ENCODE measurements around the gene CD14.
A peak's percentile ranks its signal among the peaks of the same experiment; 100 is the strongest.
"Not testable (repeated sequence)": the region's sequence is repeated elsewhere in the genome, so short reads cannot be mapped to it uniquely, and the experiment has no call there.

Gene CD14

DNA sequence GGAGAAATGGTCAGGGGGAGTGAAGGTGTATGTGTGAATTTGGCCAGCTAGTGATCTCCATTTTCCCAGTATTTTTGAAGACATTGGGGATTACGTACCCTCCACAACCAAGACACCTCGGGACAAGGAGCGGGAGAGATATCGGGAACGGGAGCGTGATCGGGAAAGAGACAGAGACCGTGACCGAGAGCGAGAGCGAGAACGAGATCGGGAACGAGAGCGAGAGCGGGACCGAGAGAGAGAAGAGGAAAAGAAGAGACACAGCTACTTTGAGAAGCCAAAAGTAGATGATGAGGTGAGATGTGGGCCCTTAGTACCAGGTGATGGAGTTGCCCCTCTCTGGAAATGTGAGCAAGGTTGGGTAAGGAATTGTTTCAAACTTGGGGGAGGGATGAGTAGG, 25.9 kb upstream of the CD14 start:
- ATAC-seq (replicated peaks; ENCODE audit: extremely low read depth, poor library complexity, severe bottlenecking) (no peak), DNase-seq (ENCODE audit: low spot score in 2 of 2) (no peak)
- no peak overlapping the region for H3K27ac Mint-ChIP-seq (ENCODE audit: low read depth)
- H3K36me3 Mint-ChIP-seq (ENCODE audit: insufficient read depth) = peaks cover 80% of the 10 kb centered on the region
- H3K9me3 Mint-ChIP-seq = no peaks in the 10 kb centered on the region
- no peak overlapping the region for H3K4me3 Mint-ChIP-seq
- no peaks in the 10 kb centered on the region for H3K27me3 Mint-ChIP-seq
- H3K4me1 Mint-ChIP-seq = no peaks in the 10 kb centered on the region

DNA sequence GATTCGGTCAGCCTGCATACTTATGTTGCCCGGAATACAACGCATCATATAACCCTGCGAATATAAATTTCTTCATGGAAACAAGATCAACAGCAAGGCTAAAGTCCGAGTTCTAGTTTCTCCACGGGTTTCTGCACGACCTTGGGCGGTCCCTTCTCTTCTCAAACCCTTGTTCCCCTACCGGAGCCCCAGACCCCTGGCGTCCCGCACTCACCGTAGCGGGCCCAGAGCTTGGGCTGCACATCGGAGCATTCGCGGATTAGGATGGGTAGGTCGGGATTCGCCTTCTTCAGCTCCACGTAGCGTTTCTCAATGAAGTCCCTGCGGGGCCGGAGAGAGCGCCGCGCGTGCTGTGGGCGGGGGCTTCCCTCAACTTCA, 14.1 kb upstream of the CD14 start:
- peaks cover 47% of the 10 kb centered on the region for H3K36me3 Mint-ChIP-seq (ENCODE audit: insufficient read depth)
- no peaks in the 10 kb centered on the region for H3K27me3 Mint-ChIP-seq
- H3K27ac Mint-ChIP-seq (ENCODE audit: low read depth) = peak overlapping the region; percentile 99
- DNase-seq (ENCODE audit: low spot score in 2 of 2) = no peak
- peak; percentile 2 for ATAC-seq (replicated peaks; ENCODE audit: extremely low read depth, poor library complexity, severe bottlenecking)
- H3K9me3 Mint-ChIP-seq = no peaks in the 10 kb centered on the region
- H3K4me3 Mint-ChIP-seq = peak overlapping the region; percentile 96
- H3K4me1 Mint-ChIP-seq = peaks cover 53% of the 10 kb centered on the region

DNA sequence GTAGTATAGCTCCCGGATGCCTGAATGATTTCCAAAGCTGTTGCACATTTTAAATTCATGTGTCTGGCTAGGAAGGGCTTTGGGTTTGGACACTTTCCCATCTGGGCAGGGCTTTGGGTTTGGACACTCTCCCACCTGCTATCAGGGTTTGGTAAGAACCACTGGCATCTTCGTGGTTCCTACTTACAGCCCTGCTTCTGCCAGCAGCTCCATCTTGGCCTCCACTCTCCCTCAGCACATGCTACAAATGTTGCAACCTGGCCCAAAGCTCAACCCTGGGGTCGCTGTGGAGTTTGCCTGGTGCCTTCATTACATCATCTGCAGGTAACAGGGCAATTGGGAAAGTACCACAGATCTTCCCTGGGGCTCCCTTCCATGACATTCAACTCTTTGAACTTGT, 9.7 kb upstream of the CD14 start:
- ATAC-seq (replicated peaks; ENCODE audit: extremely low read depth, poor library complexity, severe bottlenecking) (no peak), DNase-seq (ENCODE audit: low spot score in 2 of 2) (no peak)
- Mint-ChIP-seq H3K27ac (ENCODE audit: low read depth) (no peak overlapping the region), H3K36me3 (ENCODE audit: insufficient read depth) (peaks cover 15% of the 10 kb centered on the region), H3K27me3 (no peaks in the 10 kb centered on the region), H3K4me3 (peak overlapping the region; percentile 10), H3K9me3 (no peaks in the 10 kb centered on the region), H3K4me1 (peaks cover 65% of the 10 kb centered on the region)

DNA sequence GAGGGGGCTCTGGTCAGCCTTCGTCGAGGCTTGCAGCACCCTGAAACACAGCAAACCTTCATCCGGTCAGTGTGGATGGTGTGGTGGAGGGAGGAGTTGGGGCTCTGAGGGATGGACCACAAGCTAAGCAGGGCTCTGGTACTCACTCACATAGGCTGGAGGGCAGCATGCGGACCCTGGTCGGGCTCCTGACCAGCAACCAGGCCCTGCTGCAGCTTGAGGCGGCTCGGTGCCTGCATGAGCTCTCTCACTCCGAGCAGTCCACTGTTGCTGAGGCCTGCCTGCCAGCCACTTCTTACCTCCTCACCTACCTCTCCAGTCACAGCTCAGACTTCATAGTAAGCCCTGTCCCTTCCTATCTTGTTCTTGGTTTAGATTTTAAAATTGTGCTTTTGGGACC, 8.7 kb upstream of the CD14 start:
- no peak for ATAC-seq (replicated peaks; ENCODE audit: extremely low read depth, poor library complexity, severe bottlenecking)
- H3K4me1 Mint-ChIP-seq = peaks cover 62% of the 10 kb centered on the region
- H3K36me3 Mint-ChIP-seq (ENCODE audit: insufficient read depth) = peaks cover 13% of the 10 kb centered on the region
- no peak overlapping the region for H3K27ac Mint-ChIP-seq (ENCODE audit: low read depth)
- no peaks in the 10 kb centered on the region for H3K27me3 Mint-ChIP-seq
- H3K4me3 Mint-ChIP-seq = no peak overlapping the region
- no peak for DNase-seq (ENCODE audit: low spot score in 2 of 2)
- H3K9me3 Mint-ChIP-seq = no peaks in the 10 kb centered on the region

DNA sequence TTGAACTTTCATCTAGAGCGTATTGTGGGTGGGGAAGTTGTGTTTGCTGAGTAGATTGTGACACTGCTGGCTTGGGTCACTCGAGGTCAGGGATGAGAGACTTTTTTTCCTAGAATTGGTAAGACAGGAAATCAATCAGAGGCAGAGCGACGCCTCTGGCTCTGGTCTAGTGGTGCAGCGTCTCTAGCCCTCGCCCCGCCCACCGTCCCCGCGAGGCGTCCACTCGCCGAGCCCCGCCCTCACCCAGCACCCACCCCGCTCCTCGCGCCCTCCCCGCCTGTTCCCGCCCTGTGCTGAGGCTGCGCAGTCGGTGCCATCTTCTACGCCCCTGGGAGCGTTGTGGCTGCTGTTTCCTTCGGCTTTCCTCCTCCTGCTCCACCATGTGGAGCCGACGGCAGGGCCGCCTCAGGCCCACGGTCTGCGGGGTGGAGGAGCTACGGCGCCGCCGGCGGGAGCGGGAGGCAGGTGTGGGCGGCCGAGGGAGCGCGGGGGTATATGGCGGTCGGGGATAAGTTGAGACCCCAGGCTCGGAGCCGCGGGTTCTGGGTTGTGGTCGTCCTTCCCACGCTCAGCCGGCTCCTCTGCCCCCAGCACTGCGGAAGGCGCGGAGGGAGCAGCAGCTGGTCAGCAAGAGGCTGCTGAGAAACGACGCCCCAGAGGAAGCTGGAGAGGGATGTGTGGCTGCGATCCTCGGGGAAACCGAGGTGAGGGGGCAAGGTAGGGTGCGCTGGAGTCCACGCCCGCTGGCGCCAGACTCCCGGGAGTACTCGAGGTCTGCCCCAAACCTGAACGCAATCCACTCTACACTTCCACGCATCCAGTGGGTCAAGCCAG, 6.4 kb upstream of the CD14 start, which contains the start of gene TMCO6:
TMCO6 (plus strand) TSS at position 304 of the 834 bp plus-strand sequence; CDS start at position 381, 77 bp downstream.
- Mint-ChIP-seq H3K27me3 (no peaks in the 10 kb centered on the region), H3K36me3 (ENCODE audit: insufficient read depth) (peaks cover 13% of the 10 kb centered on the region), H3K27ac (ENCODE audit: low read depth) (peak within 1 kb of the TSS; percentile 91), H3K9me3 (no peaks in the 10 kb centered on the region), H3K4me1 (peaks cover 49% of the 10 kb centered on the region), H3K4me3 (peak within 1 kb of the TSS; percentile 83)
- ATAC-seq (replicated peaks; ENCODE audit: extremely low read depth, poor library complexity, severe bottlenecking) (peak; percentile 96), DNase-seq (ENCODE audit: low spot score in 2 of 2) (peak; percentile 88 to 90)

GRCh38 chr5:140638898-140639147, 5.8 kb upstream of the CD14 start:
- Mint-ChIP-seq H3K4me3 (peak overlapping the region; percentile 83), H3K36me3 (ENCODE audit: insufficient read depth) (peaks cover 13% of the 10 kb centered on the region), H3K27ac (ENCODE audit: low read depth) (peak overlapping the region; percentile 91), H3K4me1 (peaks cover 45% of the 10 kb centered on the region)
- not testable (repeated sequence) for ATAC-seq (replicated peaks; ENCODE audit: extremely low read depth, poor library complexity, severe bottlenecking); H3K27me3 Mint-ChIP-seq; DNase-seq (ENCODE audit: low spot score in 2 of 2); H3K9me3 Mint-ChIP-seq

GRCh38 chr5:140637371-140638100, 4.6 kb upstream of the CD14 start:
- DNase-seq (ENCODE audit: low spot score in 2 of 2) (no peak), ATAC-seq (replicated peaks; ENCODE audit: extremely low read depth, poor library complexity, severe bottlenecking) (no peak)
- Mint-ChIP-seq H3K4me3 (peak overlapping the region; percentile 83), H3K27me3 (no peaks in the 10 kb centered on the region), H3K36me3 (ENCODE audit: insufficient read depth) (peaks cover 8% of the 10 kb centered on the region), H3K4me1 (peaks cover 49% of the 10 kb centered on the region), H3K27ac (ENCODE audit: low read depth) (no peak overlapping the region), H3K9me3 (no peaks in the 10 kb centered on the region)

DNA sequence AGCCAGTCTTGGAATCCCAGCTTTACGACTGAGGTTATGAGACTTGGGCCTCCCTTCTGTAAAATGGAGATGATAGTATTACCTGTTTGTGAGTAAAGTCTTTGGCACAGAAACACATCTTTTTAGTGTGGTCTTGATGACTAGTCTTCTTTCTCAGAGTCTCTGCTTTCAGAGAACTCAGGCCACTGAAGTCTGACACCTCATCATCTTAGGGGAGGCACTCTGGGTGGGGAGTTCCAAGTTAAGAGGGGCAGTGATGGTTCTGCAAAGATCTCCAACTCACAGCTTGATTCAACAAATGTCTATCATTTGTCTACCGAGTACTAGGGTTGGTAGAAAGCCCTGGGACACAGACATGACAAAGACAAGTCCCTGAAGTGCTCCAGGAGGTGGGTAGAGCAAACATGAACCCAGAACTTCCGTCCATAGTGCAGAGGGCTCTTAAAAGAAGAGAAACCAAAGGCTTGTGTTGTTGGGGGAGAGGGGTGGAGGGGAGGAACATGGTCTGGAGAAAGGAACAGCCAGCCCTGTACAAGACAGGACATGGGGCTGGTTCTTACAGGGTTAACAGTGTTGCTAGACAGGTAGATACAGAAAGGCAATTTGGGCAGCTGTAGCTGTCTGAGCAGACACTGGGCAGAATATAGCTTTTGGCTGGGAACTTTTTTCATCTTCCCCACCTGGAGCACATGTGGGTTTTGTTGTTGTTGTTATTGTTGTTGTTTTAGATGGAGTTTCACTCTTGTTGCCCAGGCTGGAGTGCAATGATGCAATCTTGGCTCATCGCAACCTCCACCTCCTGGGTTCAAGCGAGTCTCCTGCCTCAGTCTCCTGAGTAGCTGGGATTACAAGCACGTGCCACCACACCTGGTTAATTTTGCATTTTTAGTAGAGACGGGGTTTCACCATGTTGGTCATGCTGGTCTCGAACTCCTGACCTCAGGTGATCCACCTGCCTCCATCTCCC, 2.6 kb upstream of the CD14 start:
- H3K4me3 Mint-ChIP-seq = no peak overlapping the region
- ATAC-seq (replicated peaks; ENCODE audit: extremely low read depth, poor library complexity, severe bottlenecking) = no peak

GRCh38 chr5:140634103-140634502, 1.1 kb upstream of the CD14 start:
- peaks cover 10% of the 10 kb centered on the region for H3K27me3 Mint-ChIP-seq
- DNase-seq (ENCODE audit: low spot score in 2 of 2) (no peak), ATAC-seq (replicated peaks; ENCODE audit: extremely low read depth, poor library complexity, severe bottlenecking) (no peak)
- H3K4me3 Mint-ChIP-seq = no peak overlapping the region
- H3K36me3 Mint-ChIP-seq (ENCODE audit: insufficient read depth) = peaks cover 7% of the 10 kb centered on the region
- no peaks in the 10 kb centered on the region for H3K9me3 Mint-ChIP-seq
- H3K4me1 Mint-ChIP-seq = peaks cover 27% of the 10 kb centered on the region
- no peak overlapping the region for H3K27ac Mint-ChIP-seq (ENCODE audit: low read depth)

More for the DNA sequence above, 2.6 kb upstream of the CD14 start:
- Mint-ChIP-seq H3K27ac (ENCODE audit: low read depth) (no peak overlapping the region), H3K4me1 (peaks cover 36% of the 10 kb centered on the region), H3K27me3 (peaks cover 10% of the 10 kb centered on the region), H3K36me3 (ENCODE audit: insufficient read depth) (peaks cover 10% of the 10 kb centered on the region), H3K9me3 (no peaks in the 10 kb centered on the region)
- DNase-seq (ENCODE audit: low spot score in 2 of 2) = no peak

DNA sequence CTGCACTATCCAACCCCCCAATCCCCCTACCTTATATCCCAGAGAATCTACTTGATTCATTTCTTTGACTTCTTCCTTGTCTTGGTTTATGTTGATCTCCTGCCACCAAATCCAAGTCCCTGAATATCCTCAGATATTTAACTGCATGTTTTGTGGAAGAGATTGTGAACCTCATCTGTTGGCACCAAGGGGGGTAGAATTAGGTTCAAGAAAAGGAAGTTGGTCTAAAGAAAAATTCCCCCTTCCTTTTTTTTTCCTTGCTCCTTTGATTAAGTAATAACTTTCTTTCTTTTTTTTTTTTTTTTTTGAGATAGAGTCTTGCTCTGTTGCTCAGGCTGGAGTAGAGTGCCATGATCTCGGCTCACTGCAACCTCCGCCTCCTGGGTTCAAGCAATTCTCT, 526 bp upstream of the CD14 start:
- Mint-ChIP-seq H3K4me3 (peak overlapping the region; percentile 83), H3K9me3 (no peaks in the 10 kb centered on the region), H3K4me1 (peaks cover 21% of the 10 kb centered on the region), H3K27ac (ENCODE audit: low read depth) (peak overlapping the region; percentile 64), H3K27me3 (peaks cover 10% of the 10 kb centered on the region), H3K36me3 (ENCODE audit: insufficient read depth) (peaks cover 4% of the 10 kb centered on the region)
- DNase-seq (ENCODE audit: low spot score in 2 of 2) (no peak), ATAC-seq (replicated peaks; ENCODE audit: extremely low read depth, poor library complexity, severe bottlenecking) (no peak)

DNA sequence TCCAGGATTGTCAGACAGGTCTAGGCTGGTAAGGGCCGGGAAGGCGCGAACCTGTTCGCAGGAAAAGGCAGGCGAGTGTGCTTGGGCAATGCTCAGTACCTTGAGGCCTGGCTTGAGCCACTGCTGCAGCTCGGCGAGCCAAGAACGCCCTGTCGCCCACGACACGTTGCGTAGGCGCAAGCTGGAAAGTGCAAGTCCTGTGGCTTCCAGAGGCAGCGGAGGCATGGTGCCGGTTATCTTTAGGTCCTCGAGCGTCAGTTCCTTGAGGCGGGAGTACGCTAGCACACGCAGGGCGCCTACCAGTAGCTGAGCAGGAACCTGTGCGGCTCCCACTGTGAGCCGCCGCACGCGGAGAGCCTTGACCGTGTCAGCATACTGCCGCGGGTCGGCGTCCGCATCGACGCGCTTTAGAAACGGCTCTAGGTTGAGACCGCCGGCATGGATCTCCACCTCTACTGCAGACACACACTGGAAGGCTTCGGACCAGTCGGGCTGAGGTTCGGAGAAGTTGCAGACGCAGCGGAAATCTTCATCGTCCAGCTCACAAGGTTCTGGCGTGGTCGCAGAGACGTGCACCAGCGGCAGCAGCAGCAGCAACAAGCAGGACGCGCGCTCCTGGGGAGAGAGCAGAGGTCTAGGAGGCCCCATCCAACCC, 482 bp downstream of the CD14 start:
- no peaks in the 10 kb centered on the region for H3K9me3 Mint-ChIP-seq
- H3K27me3 Mint-ChIP-seq = peaks cover 10% of the 10 kb centered on the region
- peak; percentile 84 for ATAC-seq (replicated peaks; ENCODE audit: extremely low read depth, poor library complexity, severe bottlenecking)
- DNase-seq (ENCODE audit: low spot score in 2 of 2) = peak in 1 of 2 donors; percentile 25
- H3K4me3 Mint-ChIP-seq = peak overlapping the region; percentile 83
- peaks cover 12% of the 10 kb centered on the region for H3K4me1 Mint-ChIP-seq
- peaks cover 4% of the 10 kb centered on the region for H3K36me3 Mint-ChIP-seq (ENCODE audit: insufficient read depth)
- peak overlapping the region; percentile 64 for H3K27ac Mint-ChIP-seq (ENCODE audit: low read depth)

GRCh38 chr5:140631831-140632365, 1.1 kb downstream of the CD14 start:
- H3K27me3 Mint-ChIP-seq = peaks cover 10% of the 10 kb centered on the region
- H3K36me3 Mint-ChIP-seq (ENCODE audit: insufficient read depth) = peaks cover 3% of the 10 kb centered on the region
- no peaks in the 10 kb centered on the region for H3K9me3 Mint-ChIP-seq
- peak overlapping the region; percentile 83 for H3K4me3 Mint-ChIP-seq
- H3K27ac Mint-ChIP-seq (ENCODE audit: low read depth) = peak overlapping the region; percentile 64
- DNase-seq (ENCODE audit: low spot score in 2 of 2) (no peak), ATAC-seq (replicated peaks; ENCODE audit: extremely low read depth, poor library complexity, severe bottlenecking) (peak; percentile 69)
- peaks cover 12% of the 10 kb centered on the region for H3K4me1 Mint-ChIP-seq

Data from central memory CD8-positive, alpha-beta T cell (primary cell).